AG09309 (cell line): ENCODE data around the gene PACS2.
"Not testable (repeated sequence)": the region's sequence is repeated elsewhere in the genome, so short reads cannot be mapped to it uniquely, and the experiment has no call there.

ENCODE experiments used
- DNase-seq: peaks from one replicate; pipeline ENCODE4 v3.0.0-alpha.2; 2010; ENCODE audit warnings: low read depth
- H3K4me3 ChIP-seq: 2 replicates; pipeline ENCODE4 v1.5.1; 2011; ENCODE audit warnings: mild to moderate bottlenecking, low read depth, low read length, moderate library complexity; ENCODE audit not compliant: control insufficient read depth
- CTCF ChIP-seq: IDR thresholded peaks from 2 replicates; pipeline ENCODE4 v1.5.1; 2011; ENCODE audit warnings: mild to moderate bottlenecking, low read depth, low read length, inconsistent platforms; ENCODE audit not compliant: insufficient read depth, control insufficient read depth; ENCODE audit errors: missing control alignments

The PACS2 gene

GRCh38 chr14:105324871-105325270, 10.3 kb downstream of the PACS2 start:
- TF ChIP-seq CTCF: no peak
- no peak for DNase-seq
- no peak overlapping the region for H3K4me3 ChIP-seq

DNA sequence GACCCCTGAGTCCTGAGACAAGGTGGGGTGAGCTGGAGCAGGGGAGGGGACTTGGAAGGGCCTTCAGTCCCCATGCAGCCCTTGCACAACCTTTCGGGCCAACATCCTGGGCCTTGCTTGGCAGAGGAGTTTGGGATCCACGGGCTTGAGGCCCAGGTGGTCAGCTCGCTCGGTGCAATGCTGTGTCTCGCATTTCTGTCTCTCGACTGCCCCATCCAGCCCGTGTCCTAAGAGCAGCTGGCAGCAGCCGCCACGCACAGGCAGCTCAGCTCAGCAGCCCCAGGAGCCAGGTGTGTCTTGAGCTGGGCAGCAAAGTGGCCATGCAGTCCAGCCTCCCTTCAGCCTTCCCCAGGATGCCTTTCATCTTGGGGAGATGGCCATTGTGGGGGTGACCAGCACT, 10.8 kb downstream of the PACS2 start:
- no peak overlapping the region for H3K4me3 ChIP-seq
- no peak for TF ChIP-seq CTCF
- DNase-seq: no peak

DNA sequence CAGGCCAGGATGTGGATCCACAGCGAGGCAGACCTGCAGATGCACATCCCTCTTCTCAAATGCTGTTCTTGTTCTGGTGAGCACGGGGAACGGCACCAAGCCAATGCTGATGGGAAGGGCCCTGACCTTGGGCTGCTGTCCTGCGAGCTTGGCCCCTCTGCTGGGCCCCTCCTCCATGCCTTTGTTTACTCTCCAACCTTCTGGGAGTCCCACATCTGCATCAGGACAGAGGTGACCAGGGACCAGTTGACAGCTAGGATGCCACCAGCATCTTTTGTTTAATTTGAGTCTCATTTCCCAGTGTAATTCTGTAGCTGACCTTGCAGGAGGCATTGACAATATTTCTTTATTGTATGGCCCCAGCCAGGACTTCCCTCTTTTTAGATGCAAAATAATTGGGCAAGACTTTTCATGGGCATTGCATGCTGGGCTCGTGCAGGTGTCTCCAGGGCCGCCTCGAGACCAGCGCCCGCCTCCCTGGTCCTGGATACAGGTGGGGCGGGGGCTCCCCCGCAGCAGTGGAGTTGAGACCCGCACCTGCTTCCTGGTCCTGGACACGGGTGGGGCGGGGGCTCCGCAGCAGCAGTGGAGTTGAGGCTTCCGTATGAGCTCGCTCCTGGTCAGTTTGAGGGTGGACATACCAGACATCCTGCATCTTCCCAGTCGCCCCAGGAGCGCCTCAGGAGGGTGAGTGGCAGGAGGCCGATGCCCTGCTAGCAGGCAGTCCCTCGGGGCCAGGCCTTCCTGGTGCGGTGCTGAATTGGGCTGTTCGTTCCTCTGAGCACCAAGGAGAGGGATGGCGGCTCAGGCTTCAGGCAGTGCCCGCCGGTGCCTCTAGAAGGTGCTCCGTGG, 11.4 kb downstream of the PACS2 start:
- no peak for TF ChIP-seq CTCF
- no peak for DNase-seq
- H3K4me3 ChIP-seq: no peak overlapping the region

- no peak for TF ChIP-seq CTCF
- H3K4me3 ChIP-seq: no peak overlapping the region
- no peak for DNase-seq
These were observed 12.0 kb downstream of the PACS2 start for GRCh38 chr14:105326568-105326867.

GRCh38 chr14:105326891-105327694, 12.5 kb downstream of the PACS2 start:
- H3K4me3 ChIP-seq: no peak overlapping the region
- TF ChIP-seq CTCF: no peak
- no peak for DNase-seq

GRCh38 chr14:105327695-105328045, 13.1 kb downstream of the PACS2 start:
- H3K4me3 ChIP-seq, DNase-seq: not testable (repeated sequence)

DNA sequence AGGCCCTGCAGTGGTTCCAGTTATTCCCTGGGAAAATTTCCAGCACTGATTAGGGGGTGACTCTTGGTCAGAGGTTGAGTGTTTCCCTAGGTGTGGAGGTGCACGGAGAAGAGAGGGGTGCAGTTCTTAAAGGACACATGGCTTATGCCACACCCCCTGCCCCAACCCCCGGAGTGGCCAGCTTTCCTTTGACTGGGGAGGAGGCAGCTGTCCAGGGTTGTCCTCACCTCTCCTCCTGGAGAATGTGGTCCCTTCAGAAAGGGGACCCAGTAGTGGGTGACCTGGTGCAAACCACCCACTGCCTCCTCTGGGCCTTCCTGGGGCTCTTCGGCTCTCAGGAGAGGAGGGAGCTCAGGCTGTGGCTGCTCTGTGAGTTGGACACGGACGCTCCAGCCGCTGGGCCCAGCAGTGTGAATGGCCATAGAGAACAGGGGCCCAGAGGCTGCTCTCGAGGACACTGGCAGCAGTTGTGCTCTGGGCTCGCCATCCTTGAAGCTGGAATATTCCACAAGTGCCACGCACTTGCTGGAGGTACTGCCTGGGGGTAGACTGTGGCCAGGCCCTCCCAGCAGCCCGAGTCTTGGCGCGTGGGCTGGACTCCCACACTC, 13.6 kb downstream of the PACS2 start:
- DNase-seq: no peak
- TF ChIP-seq CTCF: no peak
- H3K4me3 ChIP-seq: no peak overlapping the region
